CD4-positive, alpha-beta memory T cell (primary cell): ENCODE results near the gene CHST11. TPM values are rescaled to one million over a fixed set of nuclear protein-coding genes. Genes with fewer than 3 reads are reported as not detected.

ENCODE experiments used
- CTCF ChIA-PET: fragments of 350-600 bp; sonication (Branson Sonifier 250); formaldehyde crosslinking; loops from one replicate; lab custom pipeline; 2021; ENCODE audit warnings: inconsistent platforms; ENCODE audit not compliant: partially characterized antibody; lab: Charles Lee
- POLR2A ChIA-PET: fragments of 350-600 bp; sonication (Branson Sonifier 250); formaldehyde crosslinking; loops from one replicate; lab custom pipeline; 2021; ENCODE audit not compliant: partially characterized antibody; lab: Charles Lee
- DNase-seq, 5 donors: peaks; one replicate each; pipeline versions ENCODE4 v3.0.0 to v3.0.0-alpha.2; 2020 to 2022; ENCODE audit warnings: mixed read lengths in 1 of 5
- H3K27ac ChIP-seq: one replicate; pipeline ENCODE4 v1.7.0; 2013; ENCODE audit warnings: low read depth, low read length
- H3K27me3 ChIP-seq: 2 replicates; pipeline ENCODE4 v1.7.0; 2013; ENCODE audit warnings: mild to moderate bottlenecking, low read length, moderate library complexity; ENCODE audit not compliant: insufficient read depth
- H3K36me3 ChIP-seq: 2 replicates; pipeline ENCODE4 v1.7.0; 2013; ENCODE audit warnings: mild to moderate bottlenecking, low read length, moderate library complexity; ENCODE audit not compliant: insufficient read depth
- H3K4me1 ChIP-seq: 2 replicates; pipeline ENCODE4 v1.7.0; 2013; ENCODE audit warnings: mild to moderate bottlenecking, low read length, moderate library complexity; ENCODE audit not compliant: insufficient read depth
- H3K4me3 ChIP-seq, 2 donors: one replicate each; pipeline ENCODE4 v1.7.0; 2013; ENCODE audit warnings: low read length in 2 of 2, mild to moderate bottlenecking in 1 of 2
- H3K9me3 ChIP-seq, 2 donors: one replicate each; pipeline ENCODE4 v1.7.0; 2013; ENCODE audit warnings: low read length in 2 of 2, control low read depth in 1 of 2; ENCODE audit not compliant: control insufficient read depth in 1 of 2
- H3K27ac Mint-ChIP-seq, 7 donors: one replicate each; pipeline ENCODE4 v1.8.0; 2020 to 2021; ENCODE audit warnings: mixed read lengths in 7 of 7, mild to moderate bottlenecking in 6 of 7, inconsistent platforms in 3 of 7, moderate library complexity in 3 of 7
- H3K27me3 Mint-ChIP-seq, 2 donors: one replicate each; pipeline ENCODE4 v1.8.0; 2020 to 2021; ENCODE audit warnings: mixed read lengths in 2 of 2
- H3K36me3 Mint-ChIP-seq, 2 donors: one replicate each; pipeline ENCODE4 v1.8.0; 2020 to 2021; ENCODE audit warnings: mixed read lengths in 2 of 2, inconsistent platforms in 1 of 2, mild to moderate bottlenecking in 1 of 2
- H3K4me1 Mint-ChIP-seq, 4 donors: one replicate each; pipeline ENCODE4 v1.8.0; 2020 to 2021; ENCODE audit warnings: mixed read lengths in 4 of 4, mild to moderate bottlenecking in 1 of 4
- H3K4me3 Mint-ChIP-seq, 8 donors: one replicate each; pipeline ENCODE4 v1.8.0; 2020 to 2021; ENCODE audit warnings: mixed read lengths in 8 of 8, mild to moderate bottlenecking in 7 of 8, moderate library complexity in 6 of 8, inconsistent platforms in 3 of 8
- H3K9me3 Mint-ChIP-seq, 8 donors: one replicate each; pipeline ENCODE4 v1.8.0; 2020 to 2021; ENCODE audit warnings: mixed read lengths in 8 of 8, mild to moderate bottlenecking in 5 of 8, inconsistent platforms in 3 of 8, moderate library complexity in 1 of 8
- intact Hi-C: fragments of 100-400 bp; cut with micrococcal nuclease; formaldehyde crosslinking; loops from one replicate; pipeline ENCODE4 v1.15.1; 2023
- polyA plus RNA-seq, 2 donors: library from polyadenylated mRNA; unstranded; fragments of 300-500 nt; fragmentation: Illumina TruSeq; gene quantifications; one replicate each; pipeline ENCODE4 v1.2.3, GENCODE V29; 2021
- total RNA-seq, 2 experiments: library from RNA; stranded (reverse); gene quantifications; one replicate each; pipeline ENCODE4 v1.2.3, GENCODE V29; 2021

Gene CHST11
- total and polyA plus RNA-seq, 4 experiments from 2014 or later: 55.1 to 64.6 (median 59.8) TPM

DNA sequence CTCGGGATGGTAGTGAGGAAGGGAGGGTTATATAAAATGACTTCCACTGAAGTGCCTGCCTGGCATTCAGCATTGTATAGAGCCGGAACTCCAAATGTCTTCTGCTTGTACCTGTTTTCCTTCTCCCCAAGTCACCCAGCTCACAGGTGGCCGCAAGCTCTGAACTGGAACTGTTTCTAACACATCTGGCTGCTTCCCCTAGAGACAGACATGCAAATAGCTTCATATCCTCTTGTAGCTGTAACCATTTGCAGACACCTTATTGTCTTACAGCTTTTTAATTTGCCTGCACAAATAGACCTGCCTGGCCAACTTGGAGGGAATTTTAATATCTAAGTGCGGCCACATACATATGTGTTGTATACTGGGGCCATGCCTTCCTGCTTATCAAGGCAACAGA is 126.0 kb downstream of the CHST11 start:
- no peaks in the 10 kb centered on the region for H3K9me3 ChIP-seq
- peaks cover 5 to 9% of the 10 kb centered on the region in 2 donors for H3K36me3 Mint-ChIP-seq
- no peaks in the 10 kb centered on the region for H3K9me3 Mint-ChIP-seq
- no peaks in the 10 kb centered on the region for H3K27me3 ChIP-seq
- H3K27me3 Mint-ChIP-seq: no peaks in the 10 kb centered on the region
- no peak overlapping the region for H3K27ac ChIP-seq
- no peak for DNase-seq
- H3K4me3 ChIP-seq: no peak overlapping the region
- H3K27ac Mint-ChIP-seq: peak overlapping the region in 4 of 7 donors; percentile 2 to 70 (median 30)
- CTCF ChIA-PET: no interaction called here
- POLR2A ChIA-PET: interaction anchor here (1.6 kb wide), 1 partner anchor 13 kb away, joined by 3 read pairs; no protein-coding TSS in a partner anchor
- H3K4me1 ChIP-seq: peaks cover 65% of the 10 kb centered on the region
- intact Hi-C loops: no loop called here
- no peaks in the 10 kb centered on the region for H3K36me3 ChIP-seq
- H3K4me1 Mint-ChIP-seq: peaks cover 61 to 91% (median 75%) of the 10 kb centered on the region in 4 donors
- H3K4me3 Mint-ChIP-seq: peak overlapping the region in 1 of 8 donors; percentile 16

DNA sequence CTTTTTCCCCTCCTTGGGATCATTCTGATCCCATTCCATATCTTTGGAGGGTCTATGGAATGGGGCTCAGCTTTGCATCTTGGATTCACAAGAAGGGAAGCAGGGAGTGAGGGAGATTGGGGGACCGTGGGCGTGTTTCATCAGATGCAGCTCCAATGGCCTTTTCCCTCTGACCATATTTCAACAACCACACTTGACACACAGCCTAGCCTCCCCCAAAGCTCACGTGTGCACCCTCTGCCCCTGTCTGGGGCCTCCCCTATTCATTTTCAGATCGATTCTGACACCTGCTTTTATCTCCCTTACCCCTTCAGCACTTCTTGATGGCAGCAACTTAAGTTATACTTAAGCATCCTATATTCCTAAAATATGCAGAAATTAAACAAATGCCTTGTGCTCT is 126.6 kb downstream of the CHST11 start:
- H3K27me3 ChIP-seq: no peaks in the 10 kb centered on the region
- no peaks in the 10 kb centered on the region for H3K27me3 Mint-ChIP-seq
- ChIA-PET CTCF (no interaction called here), POLR2A (interaction anchor here (1.6 kb wide), 1 partner anchor 14 kb away, joined by 3 read pairs; no protein-coding TSS in a partner anchor)
- no peaks in the 10 kb centered on the region for H3K36me3 ChIP-seq
- no peaks in the 10 kb centered on the region for H3K9me3 Mint-ChIP-seq
- intact Hi-C loops: no loop called here
- peaks cover 62% of the 10 kb centered on the region for H3K4me1 ChIP-seq
- H3K9me3 ChIP-seq: no peaks in the 10 kb centered on the region
- no peak overlapping the region for H3K4me3 ChIP-seq
- peaks cover 5 to 6% of the 10 kb centered on the region in 2 donors for H3K36me3 Mint-ChIP-seq
- H3K27ac ChIP-seq: no peak overlapping the region
- DNase-seq: no peak
- no peak overlapping the region for H3K4me3 Mint-ChIP-seq
- peak overlapping the region in 4 of 7 donors; percentile 4 to 43 (median 31) for H3K27ac Mint-ChIP-seq
- H3K4me1 Mint-ChIP-seq: peaks cover 59 to 87% (median 73%) of the 10 kb centered on the region in 4 donors

DNA sequence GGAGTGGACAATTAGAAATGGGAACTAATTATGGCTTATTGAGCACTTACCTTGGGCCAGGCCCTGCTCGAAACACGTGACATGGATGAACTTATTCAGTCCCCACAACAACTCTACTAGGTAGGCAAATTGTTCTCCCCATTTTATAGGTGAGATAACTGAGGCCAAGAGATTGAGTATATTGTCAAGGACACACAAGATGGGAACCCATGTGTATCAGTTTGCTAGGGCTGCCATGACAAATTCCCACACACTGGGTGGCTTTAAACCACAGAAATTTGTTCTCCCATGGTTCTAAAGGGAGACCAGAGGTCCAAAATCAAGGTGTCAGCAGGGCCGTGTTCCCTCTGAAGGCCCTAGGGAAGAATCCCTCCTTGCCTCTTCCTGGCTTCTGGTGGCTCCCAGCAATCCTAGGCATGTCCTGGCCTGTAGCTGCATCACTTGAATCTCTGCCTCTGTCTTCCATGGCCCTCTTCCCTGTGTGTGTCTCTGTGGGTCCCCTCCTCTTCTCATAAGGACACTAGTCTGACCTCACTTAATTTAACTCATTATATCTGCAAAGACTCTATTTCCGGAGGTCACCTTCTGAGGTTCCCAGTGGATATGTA is 128.8 kb downstream of the CHST11 start:
- CTCF ChIA-PET: no interaction called here
- H3K4me1 ChIP-seq: peaks cover 46% of the 10 kb centered on the region
- Mint-ChIP-seq H3K9me3 (no peaks in the 10 kb centered on the region), H3K4me3 (peak overlapping the region in 1 of 8 donors; percentile 9), H3K27me3 (no peaks in the 10 kb centered on the region), H3K4me1 (peaks cover 43 to 80% (median 61%) of the 10 kb centered on the region in 4 donors), H3K36me3 (peaks cover 6 to 10% of the 10 kb centered on the region in 2 donors), H3K27ac (peak overlapping the region in 2 of 7 donors; percentile 42 to 64)
- H3K27me3 ChIP-seq: no peaks in the 10 kb centered on the region
- no peak overlapping the region for H3K4me3 ChIP-seq
- DNase-seq: no peak
- no peak overlapping the region for H3K27ac ChIP-seq
- H3K9me3 ChIP-seq: no peaks in the 10 kb centered on the region
- H3K36me3 ChIP-seq: no peaks in the 10 kb centered on the region
- POLR2A ChIA-PET: no interaction called here
- intact Hi-C loops: no loop called here

DNA sequence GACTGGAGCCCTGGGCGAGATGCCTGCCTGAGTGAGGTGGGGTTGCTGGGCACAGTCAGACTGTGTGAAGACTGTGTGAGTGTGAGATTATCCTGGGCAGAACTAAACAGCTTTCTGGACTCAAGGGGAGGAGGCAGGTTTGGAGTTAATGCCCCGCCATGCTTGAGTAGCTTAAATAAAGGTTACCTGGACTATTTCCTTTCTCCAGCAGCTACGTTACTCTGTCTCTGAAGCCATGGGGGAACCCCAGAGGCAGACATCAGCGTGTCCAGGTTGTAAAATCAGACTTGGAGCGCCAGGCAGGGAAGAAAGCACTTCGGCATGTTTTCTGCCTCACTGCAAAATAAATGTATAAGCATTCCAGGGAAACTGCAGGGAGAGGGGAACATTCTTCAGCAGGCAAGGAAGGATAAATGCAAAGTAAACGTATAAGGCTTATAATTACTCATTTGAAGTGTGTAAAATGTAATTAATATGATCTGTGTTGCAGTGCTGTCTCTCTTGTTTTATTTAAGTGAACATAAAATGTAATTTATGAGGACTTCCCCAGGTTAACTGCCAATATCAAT is 129.7 kb downstream of the CHST11 start:
- DNase-seq: no peak
- H3K9me3 Mint-ChIP-seq: no peaks in the 10 kb centered on the region
- ChIA-PET CTCF (no interaction called here), POLR2A (no interaction called here)
- Histone ChIP-seq H3K36me3 (no peaks in the 10 kb centered on the region), H3K4me3 (no peak overlapping the region), H3K27ac (no peak overlapping the region), H3K27me3 (no peaks in the 10 kb centered on the region), H3K9me3 (no peaks in the 10 kb centered on the region), H3K4me1 (peaks cover 37% of the 10 kb centered on the region)
- peak overlapping the region in 4 of 7 donors; percentile 23 to 69 (median 45) for H3K27ac Mint-ChIP-seq
- H3K36me3 Mint-ChIP-seq: peaks cover 8 to 10% of the 10 kb centered on the region in 2 donors
- H3K27me3 Mint-ChIP-seq: no peaks in the 10 kb centered on the region
- peaks cover 45 to 80% (median 62%) of the 10 kb centered on the region in 4 donors for H3K4me1 Mint-ChIP-seq
- intact Hi-C loops: no loop called here
- H3K4me3 Mint-ChIP-seq: no peak overlapping the region

DNA sequence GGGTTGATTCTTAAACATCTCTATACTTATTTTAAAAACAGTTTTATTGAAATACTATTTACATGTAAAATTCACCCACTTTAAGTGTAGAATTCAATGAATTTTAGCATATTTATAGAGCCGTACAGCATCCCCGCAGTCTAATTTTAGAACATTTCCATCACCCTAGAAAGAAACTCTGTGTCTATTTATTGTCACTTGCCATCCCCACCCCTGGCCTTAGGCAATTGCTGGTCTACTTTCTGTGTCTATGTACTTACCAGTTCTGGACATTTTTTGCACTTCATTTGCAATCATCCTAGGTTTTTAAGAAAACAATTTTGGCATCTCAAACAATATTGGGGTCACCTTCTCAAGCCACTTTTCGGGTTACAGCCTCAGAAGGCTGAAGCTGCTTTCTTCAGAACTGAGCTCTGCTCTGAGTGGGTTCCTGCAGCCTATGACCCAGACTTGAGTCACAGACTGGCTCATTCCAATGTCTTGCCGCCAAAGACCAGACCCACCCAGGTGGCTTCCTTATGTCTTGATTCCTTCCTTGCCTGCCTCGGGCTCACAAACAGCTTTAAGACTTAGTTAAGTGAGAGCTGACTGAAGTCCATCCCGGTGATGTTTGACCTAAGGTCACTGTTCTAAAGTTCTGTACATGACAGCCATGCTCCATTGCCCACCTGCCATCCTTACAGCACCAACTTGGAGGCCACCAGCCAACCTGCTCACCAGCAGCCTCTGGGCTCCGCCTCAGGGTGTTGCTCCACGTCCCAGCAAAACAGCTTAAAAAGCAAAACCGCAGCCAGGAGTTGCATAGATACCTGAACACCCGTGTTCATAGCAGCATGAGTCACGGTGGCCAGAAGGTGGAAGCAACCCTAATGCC is 131.5 kb downstream of the CHST11 start:
- intact Hi-C loops: no loop called here
- Mint-ChIP-seq H3K36me3 (peaks cover 8 to 10% of the 10 kb centered on the region in 2 donors), H3K27ac (peak overlapping the region in 2 of 7 donors; percentile 18 to 41), H3K9me3 (no peaks in the 10 kb centered on the region), H3K4me3 (no peak overlapping the region), H3K27me3 (no peaks in the 10 kb centered on the region), H3K4me1 (peaks cover 40 to 71% (median 53%) of the 10 kb centered on the region in 4 donors)
- Histone ChIP-seq H3K4me1 (peaks cover 24% of the 10 kb centered on the region), H3K36me3 (no peaks in the 10 kb centered on the region), H3K27ac (no peak overlapping the region), H3K27me3 (no peaks in the 10 kb centered on the region), H3K9me3 (no peaks in the 10 kb centered on the region), H3K4me3 (no peak overlapping the region)
- DNase-seq: no peak
- CTCF ChIA-PET: interaction anchor here (1.3 to 1.4 kb wide), 2 partner anchors 9 to 131 kb away, joined by 3 read pairs; partner anchors contain the start of gene CHST11
- POLR2A ChIA-PET: interaction anchor here (1.1 to 1.3 kb wide), 2 partner anchors 54 to 122 kb away, joined by 3 read pairs; no protein-coding TSS in a partner anchor

DNA sequence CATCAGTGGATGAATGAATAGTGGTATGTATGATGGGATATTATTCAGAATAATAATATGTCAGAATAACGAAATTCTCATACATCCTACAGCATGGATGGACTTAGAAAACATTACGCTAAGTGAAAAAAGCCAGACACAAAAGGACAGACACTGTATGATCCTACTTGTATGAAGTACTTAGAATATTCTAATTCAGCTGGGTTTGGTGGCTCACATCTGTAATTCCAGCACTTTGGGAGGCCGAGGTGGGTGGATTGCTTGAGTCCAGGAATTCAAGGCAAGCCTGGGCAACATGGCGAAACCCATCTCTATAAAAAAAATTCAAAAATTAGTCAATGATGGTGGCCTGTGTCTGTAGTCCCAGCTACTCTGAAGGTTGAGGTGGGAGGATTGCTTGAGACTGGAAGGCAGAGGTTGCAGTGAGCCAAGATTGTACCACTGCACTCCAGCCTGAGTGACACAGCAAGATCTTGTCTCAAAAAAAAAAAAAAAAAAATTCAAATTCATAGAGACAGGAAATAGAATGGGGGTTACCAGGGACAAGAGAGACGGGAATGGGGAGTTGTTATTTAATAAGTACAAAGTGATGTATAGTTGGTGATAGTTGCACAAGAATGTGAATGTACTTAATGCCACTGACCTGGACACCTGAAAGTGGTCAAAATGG is 132.3 kb downstream of the CHST11 start:
- H3K36me3 Mint-ChIP-seq: peaks cover 8 to 10% of the 10 kb centered on the region in 2 donors
- Histone ChIP-seq H3K9me3 (no peaks in the 10 kb centered on the region), H3K27ac (no peak overlapping the region), H3K4me3 (no peak overlapping the region), H3K36me3 (no peaks in the 10 kb centered on the region), H3K27me3 (no peaks in the 10 kb centered on the region), H3K4me1 (peaks cover 24% of the 10 kb centered on the region)
- H3K27me3 Mint-ChIP-seq: no peaks in the 10 kb centered on the region
- CTCF ChIA-PET: interaction anchor here (1.3 to 1.4 kb wide), 2 partner anchors 9 to 132 kb away, joined by 3 read pairs; partner anchors contain the start of gene CHST11
- no peaks in the 10 kb centered on the region for H3K9me3 Mint-ChIP-seq
- peak overlapping the region in 1 of 7 donors; percentile 48 for H3K27ac Mint-ChIP-seq
- POLR2A ChIA-PET: interaction anchor here (1.1 to 1.3 kb wide), 2 partner anchors 54 to 121 kb away, joined by 3 read pairs; no protein-coding TSS in a partner anchor
- DNase-seq: no peak
- peaks cover 40 to 71% (median 54%) of the 10 kb centered on the region in 4 donors for H3K4me1 Mint-ChIP-seq
- no peak overlapping the region for H3K4me3 Mint-ChIP-seq
- intact Hi-C loops: no loop called here
